Embryonic facial prominence (tissue), 1 donor: Measurements from ENCODE around the gene STPG3.
A peak's percentile ranks its signal among the peaks of the same experiment; 100 is the strongest.
"Not testable (repeated sequence)": the region's sequence is repeated elsewhere in the genome, so short reads cannot be mapped to it uniquely, and the experiment has no call there.

ENCODE experiments used
- DNase-seq: peaks from one replicate; pipeline ENCODE4 v3.0.0-alpha.2; 2016; ENCODE audit errors: extremely low spot score

The STPG3 gene

DNA sequence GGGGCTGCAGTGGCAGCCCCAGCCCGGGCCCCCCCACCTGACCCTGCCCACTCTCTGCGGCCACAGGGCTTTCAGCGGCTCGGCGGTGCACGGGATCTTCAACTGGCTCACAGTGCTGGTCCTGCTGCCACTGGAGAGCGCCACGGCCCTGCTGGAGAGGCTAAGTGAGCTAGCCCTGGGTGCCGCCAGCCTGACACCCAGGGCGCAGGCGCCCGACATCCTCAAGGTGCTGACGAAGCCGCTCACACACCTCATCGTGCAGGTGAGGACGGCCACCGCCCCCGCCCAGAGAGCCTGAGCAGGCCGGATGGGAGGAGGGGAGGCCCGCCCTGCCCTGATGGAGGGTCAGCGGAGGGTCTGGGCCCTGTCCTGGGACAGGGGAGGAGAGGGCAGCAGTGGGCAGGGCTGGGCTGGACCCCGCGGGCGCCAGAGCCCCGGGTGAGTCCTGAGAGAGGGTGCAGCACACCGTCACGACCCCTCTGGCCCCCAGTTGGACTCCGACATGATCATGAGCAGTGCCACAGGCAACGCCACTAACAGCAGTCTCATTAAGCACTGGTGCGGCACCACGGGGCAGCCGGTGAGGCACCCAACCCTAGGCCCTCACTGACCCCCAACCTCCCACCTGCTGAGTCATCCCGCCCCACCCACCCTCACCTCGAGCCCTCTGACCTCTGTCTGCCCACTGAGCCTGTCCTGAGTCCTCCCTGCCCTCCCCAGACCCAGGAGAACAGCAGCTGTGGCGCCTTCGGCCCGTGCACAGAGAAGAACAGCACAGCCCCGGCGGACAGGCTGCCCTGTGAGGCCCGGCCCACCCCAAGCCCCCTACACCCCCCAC is 17.7 kb upstream of the STPG3 start:
- DNase-seq, result no peak

DNA sequence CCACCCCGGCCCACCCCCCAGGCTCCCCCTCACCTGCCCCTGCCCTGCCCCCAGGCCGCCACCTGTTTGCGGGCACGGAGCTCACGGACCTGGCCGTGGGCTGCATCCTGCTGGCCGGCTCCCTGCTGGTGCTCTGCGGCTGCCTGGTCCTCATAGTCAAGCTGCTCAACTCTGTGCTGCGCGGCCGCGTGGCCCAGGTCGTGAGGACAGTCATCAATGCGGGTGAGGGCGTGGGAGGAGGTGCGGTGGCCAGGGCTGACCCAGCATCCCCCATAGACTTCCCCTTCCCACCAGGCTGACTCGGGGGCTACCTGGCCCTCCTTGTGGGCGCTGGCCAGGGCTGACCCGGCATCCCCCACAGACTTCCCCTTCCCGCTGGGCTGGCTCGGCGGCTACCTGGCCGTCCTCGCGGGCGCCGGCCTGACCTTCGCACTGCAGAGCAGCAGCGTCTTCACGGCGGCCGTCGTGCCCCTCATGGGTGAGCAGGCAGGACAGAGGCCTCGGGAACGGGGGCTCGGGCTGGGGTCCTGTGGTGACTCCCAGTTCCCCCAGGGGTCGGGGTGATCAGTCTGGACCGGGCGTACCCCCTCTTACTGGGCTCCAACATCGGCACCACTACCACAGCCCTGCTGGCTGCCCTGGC is 16.9 kb upstream of the STPG3 start:
- no peak for DNase-seq

DNA sequence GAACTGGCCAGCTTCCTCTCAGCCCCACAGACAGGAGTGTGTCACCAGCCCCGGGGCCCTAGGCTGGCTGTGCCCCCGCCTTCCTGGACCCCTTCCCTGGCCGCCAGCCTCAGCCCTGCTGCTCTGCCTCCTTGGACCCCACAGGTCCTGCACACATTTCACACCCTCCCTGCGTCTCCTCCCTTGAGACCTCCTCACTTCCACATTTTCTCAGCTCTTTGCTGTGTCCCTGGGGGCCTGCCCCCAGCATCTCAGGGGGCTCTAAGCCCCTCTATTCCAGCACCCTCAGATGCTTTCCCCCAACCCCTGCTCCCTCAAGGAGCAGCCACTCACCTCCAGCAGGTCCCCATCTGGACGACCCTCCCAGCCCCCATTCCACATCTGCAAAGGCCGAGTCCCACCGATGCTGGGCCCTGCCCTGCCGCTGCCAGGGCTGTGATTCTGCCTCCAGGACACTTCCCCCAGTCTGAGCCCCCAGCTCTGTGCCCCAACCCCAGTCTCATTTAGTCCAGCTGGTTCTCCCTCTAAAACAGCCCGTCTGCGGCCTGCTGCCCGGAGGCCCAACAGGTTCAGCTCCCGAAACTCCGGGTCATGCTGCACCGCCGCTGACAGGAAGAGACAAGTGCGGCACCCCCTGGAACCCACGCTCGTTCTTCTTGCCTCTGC is 16.2 kb upstream of the STPG3 start:
- DNase-seq, result no peak

DNA sequence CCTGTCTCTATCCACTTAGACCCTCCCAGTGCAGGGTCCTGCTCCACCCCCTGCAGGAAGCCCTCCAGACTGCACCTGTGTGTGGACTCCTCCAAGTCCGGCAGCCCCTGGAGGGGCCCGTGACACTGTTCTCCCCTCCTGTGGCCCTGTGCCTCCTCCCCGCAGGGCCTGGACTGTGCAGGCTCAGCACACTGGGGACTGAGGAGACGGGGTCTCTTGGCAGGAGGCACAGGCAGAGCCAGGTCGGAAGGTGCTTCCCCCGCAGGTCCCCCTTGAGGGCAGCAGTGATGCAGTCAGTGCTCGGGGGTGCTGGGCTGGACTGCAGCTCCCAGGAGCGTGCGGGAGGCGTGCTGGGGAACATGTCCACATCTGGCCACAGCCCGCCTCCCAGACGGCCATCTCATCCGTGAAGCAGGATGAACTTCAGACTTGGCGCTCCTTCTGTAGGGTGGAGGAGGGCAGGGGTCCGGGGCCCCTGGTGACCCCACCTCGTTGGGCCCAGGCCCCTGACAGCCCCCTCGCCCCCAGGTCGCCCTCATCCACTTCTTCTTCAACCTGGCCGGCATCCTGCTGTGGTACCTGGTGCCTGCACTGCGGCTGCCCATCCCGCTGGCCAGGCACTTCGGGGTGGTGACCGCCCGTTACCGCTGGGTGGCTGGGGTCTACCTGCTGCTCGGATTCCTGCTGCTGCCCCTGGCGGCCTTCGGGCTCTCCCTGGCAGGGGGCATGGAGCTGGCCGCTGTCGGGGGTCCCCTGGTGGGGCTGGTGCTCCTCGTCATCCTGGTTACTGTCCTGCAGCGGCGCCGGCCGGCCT is 15.5 kb upstream of the STPG3 start:
- no peak for DNase-seq

DNA sequence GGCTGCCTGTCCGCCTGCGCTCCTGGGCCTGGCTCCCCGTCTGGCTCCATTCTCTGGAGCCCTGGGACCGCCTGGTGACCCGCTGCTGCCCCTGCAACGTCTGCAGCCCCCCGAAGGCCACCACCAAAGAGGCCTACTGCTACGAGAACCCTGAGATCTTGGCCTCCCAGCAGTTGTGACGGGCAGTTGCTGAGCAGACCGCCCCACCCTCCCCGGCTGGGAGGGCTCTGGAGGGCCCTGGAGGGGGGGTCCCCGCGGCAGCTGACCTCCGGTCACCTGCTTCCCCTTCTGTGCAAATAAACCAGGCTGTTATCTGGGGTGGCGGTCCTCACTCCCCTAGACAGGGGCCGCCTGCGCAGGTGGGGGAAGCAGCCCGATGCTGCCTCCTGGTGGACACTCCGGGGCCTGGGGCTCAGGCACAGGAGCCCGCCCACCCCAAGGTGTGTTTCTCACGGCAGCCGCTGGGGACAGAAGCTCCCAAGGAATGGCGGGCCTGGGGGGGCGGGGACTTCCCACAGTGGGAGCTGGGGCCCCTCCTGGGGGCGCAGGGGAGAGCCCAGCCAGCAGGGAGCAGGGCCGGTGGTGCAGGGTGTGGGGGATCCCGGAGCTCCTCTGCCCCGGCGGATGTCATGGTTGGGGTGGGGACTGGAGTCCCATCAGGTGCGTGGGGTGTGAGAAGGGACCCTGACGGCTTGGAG is 14.7 kb upstream of the STPG3 start:
- peak; percentile 40 for DNase-seq

DNA sequence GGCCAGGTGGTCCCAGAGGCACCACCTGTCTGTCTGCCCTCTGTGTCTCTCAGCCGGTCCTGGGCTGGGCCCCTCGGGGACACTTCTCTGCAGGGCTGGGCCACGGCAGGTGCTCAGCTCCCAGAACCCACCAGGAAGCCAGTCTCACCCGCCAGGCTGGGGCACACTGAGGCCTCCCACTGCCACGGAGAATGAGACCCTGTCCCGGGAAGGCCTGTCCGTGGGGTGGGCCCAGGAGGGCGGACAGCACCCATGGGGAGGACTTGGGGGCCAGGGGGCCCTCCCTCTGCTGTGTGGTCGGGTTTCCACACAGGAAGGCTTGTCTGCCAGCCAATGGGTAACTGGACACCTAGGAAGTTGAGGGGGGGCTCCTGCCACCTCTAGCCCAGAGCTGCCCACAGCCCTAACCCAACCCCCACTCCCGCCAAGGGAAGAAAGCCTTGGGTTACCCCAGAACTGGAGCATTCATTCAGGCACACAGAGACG is 14.1 kb upstream of the STPG3 start:
- no peak for DNase-seq

DNA sequence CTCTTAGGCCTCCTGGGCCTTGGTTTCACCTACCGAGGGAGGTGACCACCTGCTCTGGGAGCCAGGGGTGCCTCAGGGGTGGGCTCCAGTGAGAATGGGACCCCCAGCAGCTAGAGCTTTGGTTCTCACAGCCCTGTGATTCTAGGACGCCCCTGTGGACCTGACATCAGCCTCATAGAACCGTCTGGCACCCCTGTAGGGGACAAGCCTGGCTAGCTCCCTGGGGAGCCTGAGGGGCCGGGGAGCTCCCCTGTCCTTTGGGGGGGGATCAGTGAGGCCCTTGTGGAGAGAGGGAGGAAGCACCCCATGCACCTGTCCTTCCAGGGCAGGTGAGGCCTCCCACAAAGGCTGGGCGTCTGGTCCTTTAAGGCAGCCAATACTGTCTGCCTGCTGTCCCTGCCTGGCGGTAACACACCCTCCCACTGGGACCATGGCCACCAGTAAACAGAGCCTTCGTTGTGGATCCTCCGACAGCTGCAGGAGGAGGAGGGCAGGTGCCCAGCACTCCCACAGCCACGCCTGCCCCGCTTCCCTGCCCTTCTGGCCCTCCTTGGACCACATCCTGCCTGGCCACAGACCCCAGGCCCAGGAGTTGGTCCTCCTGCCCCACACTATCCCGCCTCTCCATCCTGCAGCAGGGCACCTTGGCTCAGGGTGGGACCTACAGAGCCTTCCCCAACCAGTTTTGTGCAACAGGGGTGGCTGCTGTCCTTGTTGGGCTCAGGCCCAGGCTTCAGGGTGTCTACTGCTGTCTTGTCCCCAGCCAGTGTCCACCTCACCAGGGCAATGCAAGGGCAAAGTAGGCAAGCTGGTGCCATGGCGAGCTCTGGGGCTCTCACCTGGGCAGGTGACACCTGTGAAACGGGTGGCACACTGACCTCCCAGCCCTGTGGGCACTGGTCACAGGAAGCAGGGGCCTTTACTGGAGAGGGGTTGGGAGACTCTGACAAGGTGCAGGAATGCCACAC is 13.0 kb upstream of the STPG3 start:
- no peak for DNase-seq

DNA sequence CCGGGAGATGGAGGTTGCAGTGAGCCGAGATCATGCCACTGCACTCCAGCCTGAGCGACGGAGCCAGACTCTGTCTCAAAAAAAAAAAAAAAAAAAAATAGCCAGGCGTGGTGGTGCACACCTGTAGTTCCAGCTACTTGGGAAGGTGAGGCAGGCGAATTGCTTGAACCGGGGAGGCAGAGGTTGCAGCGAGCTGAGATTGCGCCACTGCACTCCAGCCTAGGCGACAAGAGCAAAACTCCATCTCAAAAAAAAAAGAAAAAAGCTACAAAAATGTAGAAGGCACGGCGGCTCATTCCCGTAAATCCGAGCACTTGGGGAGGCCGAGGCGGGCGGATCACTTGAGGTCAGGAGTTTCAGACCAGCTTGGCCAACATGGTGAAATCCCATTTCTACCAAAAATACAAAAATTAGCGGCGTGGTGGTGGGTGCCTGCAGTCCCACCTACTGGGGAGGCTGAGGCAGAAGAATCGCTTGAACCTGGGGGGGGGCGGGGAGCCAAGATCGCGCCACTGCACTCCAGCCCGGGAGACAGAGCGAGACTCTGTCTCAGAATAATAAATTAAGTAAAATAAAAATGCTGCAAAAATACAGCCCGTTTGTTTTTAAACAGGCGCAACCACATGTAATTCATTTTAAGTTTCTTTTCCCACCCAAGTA is 11.4 kb upstream of the STPG3 start:
- not testable (repeated sequence) for DNase-seq

DNA sequence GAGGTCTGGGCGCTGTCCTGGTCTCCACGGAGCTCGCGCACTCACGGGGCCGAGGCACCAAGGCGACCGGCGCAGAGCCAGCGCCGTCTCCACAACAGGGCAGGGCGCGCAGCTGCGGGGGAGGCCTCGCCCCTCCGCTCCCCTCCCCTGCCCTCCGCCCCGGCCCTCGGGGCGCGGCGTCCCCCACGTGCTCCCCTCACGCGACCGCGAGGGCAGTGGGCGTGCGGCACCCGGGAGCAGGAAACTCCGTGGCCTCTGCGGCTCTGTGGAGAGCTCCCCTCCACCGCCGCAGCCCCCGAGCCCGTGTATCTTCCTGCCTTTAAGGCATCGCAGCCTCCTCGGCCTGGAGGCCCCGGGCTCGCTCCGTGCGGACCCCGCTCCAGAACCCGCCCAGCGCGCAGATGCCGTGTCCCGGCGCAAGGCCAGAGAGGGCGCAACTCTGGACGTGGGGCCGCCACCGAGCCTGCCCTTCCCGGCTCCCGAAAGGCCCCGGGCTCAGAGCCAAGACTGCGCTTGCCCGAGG is 10.7 kb upstream of the STPG3 start:
- no peak for DNase-seq

DNA sequence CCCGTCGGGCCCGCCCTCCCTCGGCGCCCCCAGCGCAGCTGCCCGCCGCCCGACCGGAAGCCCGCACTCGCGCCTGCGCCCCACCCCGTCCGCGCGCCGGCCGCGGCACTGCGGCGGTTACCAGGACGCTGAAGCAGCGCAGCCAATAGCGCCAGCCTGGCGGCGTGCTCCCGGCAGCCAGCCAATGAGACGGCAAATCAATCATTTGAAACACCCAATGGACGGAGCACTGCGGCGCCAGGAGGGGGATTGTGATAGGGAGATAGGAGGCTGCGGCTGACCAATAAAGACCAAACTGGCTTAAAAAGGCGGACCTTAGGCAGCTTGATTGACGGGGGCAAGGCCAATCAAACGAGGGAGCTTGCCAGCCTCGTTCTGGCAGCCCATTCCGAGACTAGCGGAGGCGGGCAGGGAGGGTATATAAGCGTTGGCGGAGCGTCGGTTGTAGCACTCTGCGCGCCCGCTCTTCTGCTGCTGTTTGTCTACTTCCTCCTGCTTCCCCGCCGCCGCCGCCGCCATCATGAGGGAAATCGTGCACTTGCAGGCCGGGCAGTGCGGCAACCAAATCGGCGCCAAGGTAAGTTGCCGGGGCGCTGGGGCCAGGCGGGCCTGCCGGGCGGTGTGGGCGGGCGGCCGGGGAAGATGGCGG is 10.1 kb upstream of the STPG3 start, which contains the start of gene TUBB4B:
Gene TUBB4B (plus strand): TSS at position 447 of the 649 bp plus-strand sequence. CDS start 74 bp downstream, at position 521.
- peak; percentile 100 for DNase-seq

DNA sequence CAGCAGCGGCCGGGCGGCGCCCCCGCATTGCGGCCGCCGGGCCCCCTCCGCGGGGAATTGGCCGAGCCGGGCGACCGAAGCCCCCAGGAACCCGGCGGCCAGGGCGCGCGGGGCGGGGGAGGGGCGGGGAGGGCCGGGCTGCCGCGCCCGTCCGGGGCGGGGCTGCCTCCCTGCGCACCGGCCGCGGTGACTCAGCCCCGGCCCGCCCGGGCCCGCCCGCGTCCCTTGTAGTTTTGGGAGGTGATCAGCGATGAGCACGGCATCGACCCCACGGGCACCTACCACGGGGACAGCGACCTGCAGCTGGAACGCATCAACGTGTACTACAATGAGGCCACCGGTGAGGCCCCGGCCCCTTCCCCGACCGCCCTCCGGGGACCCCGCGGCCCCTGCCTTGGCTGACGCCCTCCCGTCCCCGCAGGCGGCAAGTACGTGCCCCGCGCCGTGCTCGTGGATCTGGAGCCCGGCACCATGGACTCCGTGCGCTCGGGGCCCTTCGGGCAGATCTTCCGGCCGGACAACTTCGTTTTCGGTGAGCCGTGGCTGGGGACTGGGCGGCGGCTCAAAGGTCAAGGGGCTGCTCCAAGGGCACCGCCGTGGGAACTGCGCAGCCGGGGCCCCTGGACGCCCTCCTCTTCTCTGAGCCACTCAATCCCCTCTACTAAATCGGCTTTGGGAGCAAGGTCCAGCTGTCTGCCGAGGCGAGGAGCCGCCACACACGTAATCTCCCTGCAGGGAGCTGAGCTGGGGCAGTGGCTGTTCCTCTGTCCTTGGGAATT is 9.4 kb upstream of the STPG3 start:
- DNase-seq, result no peak

DNA sequence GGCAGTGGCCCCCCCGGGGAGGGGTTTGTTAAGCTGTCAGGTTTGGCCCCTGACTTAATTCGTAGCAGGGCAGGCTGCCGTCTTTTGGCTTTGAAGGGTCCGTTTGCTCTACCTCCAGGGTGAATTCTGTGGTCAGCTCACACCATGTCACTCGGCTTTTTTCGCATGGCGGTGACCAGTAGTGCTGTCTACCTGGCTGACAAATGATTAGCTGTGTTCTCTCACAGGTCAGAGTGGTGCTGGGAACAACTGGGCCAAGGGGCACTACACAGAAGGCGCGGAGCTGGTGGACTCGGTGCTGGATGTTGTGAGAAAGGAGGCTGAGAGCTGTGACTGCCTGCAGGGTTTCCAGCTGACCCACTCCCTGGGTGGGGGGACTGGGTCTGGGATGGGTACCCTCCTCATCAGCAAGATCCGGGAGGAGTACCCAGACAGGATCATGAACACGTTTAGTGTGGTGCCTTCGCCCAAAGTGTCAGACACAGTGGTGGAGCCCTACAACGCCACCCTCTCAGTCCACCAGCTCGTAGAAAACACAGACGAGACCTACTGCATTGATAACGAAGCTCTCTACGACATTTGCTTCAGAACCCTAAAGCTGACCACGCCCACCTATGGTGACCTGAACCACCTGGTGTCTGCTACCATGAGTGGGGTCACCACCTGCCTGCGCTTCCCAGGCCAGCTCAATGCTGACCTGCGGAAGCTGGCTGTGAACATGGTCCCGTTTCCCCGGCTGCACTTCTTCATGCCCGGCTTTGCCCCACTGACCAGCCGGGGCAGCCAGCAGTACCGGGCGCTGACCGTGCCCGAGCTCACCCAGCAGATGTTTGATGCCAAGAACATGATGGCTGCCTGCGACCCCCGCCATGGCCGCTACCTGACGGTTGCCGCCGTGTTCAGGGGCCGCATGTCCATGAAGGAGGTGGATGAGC is 8.6 kb upstream of the STPG3 start:
- DNase-seq, result no peak

DNA sequence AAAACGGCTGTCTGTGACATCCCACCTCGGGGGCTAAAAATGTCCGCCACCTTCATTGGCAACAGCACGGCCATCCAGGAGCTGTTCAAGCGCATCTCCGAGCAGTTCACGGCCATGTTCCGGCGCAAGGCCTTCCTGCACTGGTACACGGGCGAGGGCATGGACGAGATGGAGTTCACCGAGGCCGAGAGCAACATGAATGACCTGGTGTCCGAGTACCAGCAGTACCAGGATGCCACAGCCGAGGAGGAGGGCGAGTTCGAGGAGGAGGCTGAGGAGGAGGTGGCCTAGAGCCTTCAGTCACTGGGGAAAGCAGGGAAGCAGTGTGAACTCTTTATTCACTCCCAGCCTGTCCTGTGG is 7.8 kb upstream of the STPG3 start:
- DNase-seq, result not testable (repeated sequence)

DNA sequence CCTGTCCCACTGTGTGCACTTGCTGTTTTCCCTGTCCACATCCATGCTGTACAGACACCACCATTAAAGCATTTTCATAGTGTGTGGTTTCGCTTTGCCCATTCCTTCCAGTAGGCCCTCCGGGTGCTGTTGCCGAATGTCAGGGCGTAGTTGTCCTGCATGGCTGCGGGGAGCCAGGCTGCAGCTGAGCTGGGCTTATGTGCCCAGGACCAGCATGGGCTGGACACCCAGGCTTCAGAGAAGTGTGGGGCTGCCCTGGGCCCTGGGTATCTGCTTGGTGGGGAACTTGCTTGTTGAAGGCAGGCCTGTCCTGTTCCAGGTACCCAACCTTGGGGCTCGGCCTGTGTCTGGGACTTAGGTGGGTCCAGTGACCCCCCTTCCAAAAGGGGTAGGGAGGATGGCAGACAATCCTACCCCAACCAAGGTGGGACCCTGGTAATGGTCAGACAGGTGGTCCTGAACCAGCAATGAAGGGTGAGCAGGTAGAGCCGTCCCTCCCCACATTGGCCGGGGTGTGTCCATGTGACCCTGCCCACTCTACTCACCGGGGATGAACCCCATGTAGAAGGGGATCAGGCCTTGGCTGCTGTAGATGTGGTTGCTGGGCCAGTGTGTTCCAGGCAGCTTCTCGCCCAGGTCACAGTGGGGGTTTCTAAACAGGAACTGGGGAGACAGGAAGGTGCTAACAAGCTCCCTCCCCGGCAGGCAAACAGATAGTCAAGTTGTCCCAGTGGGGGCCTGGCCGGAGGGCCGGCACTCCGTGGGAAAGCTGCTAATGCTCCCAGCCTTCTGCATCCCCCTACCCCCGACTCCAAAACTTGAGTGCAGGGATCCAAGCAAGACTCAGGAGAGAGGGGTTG is 7.2 kb upstream of the STPG3 start:
- DNase-seq, result no peak
